Measurements from ENCODE around the gene CKLF.
"Not testable (repeated sequence)": the region's sequence is repeated elsewhere in the genome, so short reads cannot be mapped to it uniquely, and the experiment has no call there.

The CKLF gene

GRCh38 chr16:66563574-66564334 is 11.4 kb downstream of the CKLF start:
- no peaks in the 10 kb centered on the region for H3K9me3 ChIP-seq (ENCODE audit: insufficient read depth, low read depth, low read length)
- no peaks in the 10 kb centered on the region for H3K4me1 ChIP-seq (ENCODE audit: insufficient read depth, low read length)
- H3K36me3 ChIP-seq (ENCODE audit: insufficient read depth, low read length): peaks cover 6% of the 10 kb centered on the region; the same call in 1 of the 2 replicates
- no peak overlapping the region for H3K27ac ChIP-seq (ENCODE audit: low read depth, low read length)
- 100% methylated on average over 2 of the region's 2 CpGs for WGBS
- H3K9ac ChIP-seq (ENCODE audit: low read depth, low read length): no peak overlapping the region
- no peak overlapping the region for H3K4me3 ChIP-seq (ENCODE audit: low read length)
- no peaks in the 10 kb centered on the region for H3K27me3 ChIP-seq (ENCODE audit: insufficient read depth, low read length)

- 94% methylated on average over 54 of the region's 54 CpGs for WGBS
- no peaks in the 10 kb centered on the region for H3K9me3 ChIP-seq (ENCODE audit: insufficient read depth, low read depth, low read length)
- H3K4me1 ChIP-seq (ENCODE audit: insufficient read depth, low read length): no peaks in the 10 kb centered on the region
- no peak within 1 kb of the TSS for H3K27ac ChIP-seq (ENCODE audit: low read depth, low read length)
- no peak within 1 kb of the TSS for H3K4me3 ChIP-seq (ENCODE audit: low read length)
- H3K36me3 ChIP-seq (ENCODE audit: insufficient read depth, low read length): peaks cover 6% of the 10 kb centered on the region; the same call in 1 of the 2 replicates
- H3K27me3 ChIP-seq (ENCODE audit: insufficient read depth, low read length): no peaks in the 10 kb centered on the region
- H3K9ac ChIP-seq (ENCODE audit: low read depth, low read length): no peak within 1 kb of the TSS
Measured at GRCh38 chr16:66566051-66566901, 13.9 kb downstream of the CKLF start, which contains the start of gene CMTM1. TSS of gene CMTM1 (plus strand) at chr16:66566439. CDS start at chr16:66566514, 75 bp downstream.

- H3K4me1 ChIP-seq (ENCODE audit: insufficient read depth, low read length); H3K9me3 ChIP-seq (ENCODE audit: insufficient read depth, low read depth, low read length); H3K27me3 ChIP-seq (ENCODE audit: insufficient read depth, low read length); H3K4me3 ChIP-seq (ENCODE audit: low read length); H3K9ac ChIP-seq (ENCODE audit: low read depth, low read length); H3K36me3 ChIP-seq (ENCODE audit: insufficient read depth, low read length); H3K27ac ChIP-seq (ENCODE audit: low read depth, low read length): not testable (repeated sequence)
- WGBS: 100% methylated on average over 1 of the region's 3 CpGs
Measured at GRCh38 chr16:66567270-66567669, 14.9 kb downstream of the CKLF start.

- H3K4me3 ChIP-seq (ENCODE audit: low read length): no peak overlapping the region
- H3K4me1 ChIP-seq (ENCODE audit: insufficient read depth, low read length): no peaks in the 10 kb centered on the region
- 93% methylated on average over 2 of the region's 2 CpGs for WGBS
- H3K9ac ChIP-seq (ENCODE audit: low read depth, low read length): no peak overlapping the region
- H3K9me3 ChIP-seq (ENCODE audit: insufficient read depth, low read depth, low read length): no peaks in the 10 kb centered on the region
- peaks cover 6% of the 10 kb centered on the region; the same call in 1 of the 2 replicates for H3K36me3 ChIP-seq (ENCODE audit: insufficient read depth, low read length)
- H3K27ac ChIP-seq (ENCODE audit: low read depth, low read length): no peak overlapping the region
- H3K27me3 ChIP-seq (ENCODE audit: insufficient read depth, low read length): no peaks in the 10 kb centered on the region
Measured at GRCh38 chr16:66568355-66568754, 16.0 kb downstream of the CKLF start.

GRCh38 chr16:66569131-66569530 is 16.8 kb downstream of the CKLF start:
- Histone ChIP-seq H3K36me3 (ENCODE audit: insufficient read depth, low read length) (no peaks in the 10 kb centered on the region), H3K4me1 (ENCODE audit: insufficient read depth, low read length) (no peaks in the 10 kb centered on the region), H3K9ac (ENCODE audit: low read depth, low read length) (no peak overlapping the region), H3K27me3 (ENCODE audit: insufficient read depth, low read length) (no peaks in the 10 kb centered on the region), H3K4me3 (ENCODE audit: low read length) (no peak overlapping the region), H3K27ac (ENCODE audit: low read depth, low read length) (no peak overlapping the region), H3K9me3 (ENCODE audit: insufficient read depth, low read depth, low read length) (no peaks in the 10 kb centered on the region)
- 100% methylated on average over 1 of the region's 1 CpG for WGBS

GRCh38 chr16:66569827-66570405 is 17.5 kb downstream of the CKLF start:
- H3K36me3 ChIP-seq (ENCODE audit: insufficient read depth, low read length): no peaks in the 10 kb centered on the region
- no peak overlapping the region for H3K27ac ChIP-seq (ENCODE audit: low read depth, low read length)
- H3K4me1 ChIP-seq (ENCODE audit: insufficient read depth, low read length): no peaks in the 10 kb centered on the region
- H3K9me3 ChIP-seq (ENCODE audit: insufficient read depth, low read depth, low read length): no peaks in the 10 kb centered on the region
- WGBS: 92% methylated on average over 3 of the region's 3 CpGs
- no peak overlapping the region for H3K9ac ChIP-seq (ENCODE audit: low read depth, low read length)
- no peaks in the 10 kb centered on the region for H3K27me3 ChIP-seq (ENCODE audit: insufficient read depth, low read length)
- no peak overlapping the region for H3K4me3 ChIP-seq (ENCODE audit: low read length)

GRCh38 chr16:66572356-66572755 is 20.0 kb downstream of the CKLF start:
- Histone ChIP-seq H3K36me3 (ENCODE audit: insufficient read depth, low read length) (no peaks in the 10 kb centered on the region), H3K4me3 (ENCODE audit: low read length) (no peak overlapping the region), H3K27ac (ENCODE audit: low read depth, low read length) (no peak overlapping the region), H3K4me1 (ENCODE audit: insufficient read depth, low read length) (no peaks in the 10 kb centered on the region), H3K9ac (ENCODE audit: low read depth, low read length) (no peak overlapping the region), H3K27me3 (ENCODE audit: insufficient read depth, low read length) (peaks cover 7% of the 10 kb centered on the region), H3K9me3 (ENCODE audit: insufficient read depth, low read depth, low read length) (no peaks in the 10 kb centered on the region)
- 89% methylated on average over 2 of the region's 2 CpGs for WGBS

GRCh38 chr16:66574081-66574480 is 21.7 kb downstream of the CKLF start:
- no peaks in the 10 kb centered on the region for H3K9me3 ChIP-seq (ENCODE audit: insufficient read depth, low read depth, low read length)
- WGBS: 90% methylated on average over 1 of the region's 1 CpG
- H3K9ac ChIP-seq (ENCODE audit: low read depth, low read length): no peak overlapping the region
- no peak overlapping the region for H3K4me3 ChIP-seq (ENCODE audit: low read length)
- H3K4me1 ChIP-seq (ENCODE audit: insufficient read depth, low read length): peaks cover 5% of the 10 kb centered on the region; the same call in 1 of the 2 replicates
- no peaks in the 10 kb centered on the region for H3K36me3 ChIP-seq (ENCODE audit: insufficient read depth, low read length)
- H3K27ac ChIP-seq (ENCODE audit: low read depth, low read length): no peak overlapping the region
- peaks cover 25% of the 10 kb centered on the region for H3K27me3 ChIP-seq (ENCODE audit: insufficient read depth, low read length)

- H3K4me3 ChIP-seq (ENCODE audit: low read length): no peak overlapping the region
- H3K9me3 ChIP-seq (ENCODE audit: insufficient read depth, low read depth, low read length): no peaks in the 10 kb centered on the region
- no peak overlapping the region for H3K9ac ChIP-seq (ENCODE audit: low read depth, low read length)
- peaks cover 5% of the 10 kb centered on the region for H3K4me1 ChIP-seq (ENCODE audit: insufficient read depth, low read length)
- no peak overlapping the region for H3K27ac ChIP-seq (ENCODE audit: low read depth, low read length)
- 98% methylated on average over 3 of the region's 3 CpGs for WGBS
- peaks cover 29% of the 10 kb centered on the region for H3K27me3 ChIP-seq (ENCODE audit: insufficient read depth, low read length)
- no peaks in the 10 kb centered on the region for H3K36me3 ChIP-seq (ENCODE audit: insufficient read depth, low read length)
Measured at GRCh38 chr16:66574531-66574930, 22.2 kb downstream of the CKLF start.

GRCh38 chr16:66575060-66575459 is 22.7 kb downstream of the CKLF start:
- Histone ChIP-seq H3K4me3 (ENCODE audit: low read length) (no peak overlapping the region), H3K9me3 (ENCODE audit: insufficient read depth, low read depth, low read length) (no peaks in the 10 kb centered on the region), H3K27me3 (ENCODE audit: insufficient read depth, low read length) (peaks cover 34% of the 10 kb centered on the region), H3K36me3 (ENCODE audit: insufficient read depth, low read length) (no peaks in the 10 kb centered on the region), H3K9ac (ENCODE audit: low read depth, low read length) (no peak overlapping the region), H3K4me1 (ENCODE audit: insufficient read depth, low read length) (peaks cover 7% of the 10 kb centered on the region), H3K27ac (ENCODE audit: low read depth, low read length) (no peak overlapping the region)
- 89% methylated on average over 3 of the region's 3 CpGs for WGBS

GRCh38 chr16:66576296-66576695 is 23.9 kb downstream of the CKLF start:
- peaks cover 20% of the 10 kb centered on the region for H3K4me1 ChIP-seq (ENCODE audit: insufficient read depth, low read length)
- H3K36me3 ChIP-seq (ENCODE audit: insufficient read depth, low read length): no peaks in the 10 kb centered on the region
- WGBS: 97% methylated on average over 5 of the region's 5 CpGs
- no peaks in the 10 kb centered on the region for H3K9me3 ChIP-seq (ENCODE audit: insufficient read depth, low read depth, low read length)
- no peak overlapping the region for H3K27ac ChIP-seq (ENCODE audit: low read depth, low read length)
- no peak overlapping the region for H3K9ac ChIP-seq (ENCODE audit: low read depth, low read length)
- H3K27me3 ChIP-seq (ENCODE audit: insufficient read depth, low read length): peaks cover 38% of the 10 kb centered on the region
- H3K4me3 ChIP-seq (ENCODE audit: low read length): no peak overlapping the region

Data from HUES64 (cell line).